ENCODE data around the gene CREB3L4.

CREB3L4 gene

DNA sequence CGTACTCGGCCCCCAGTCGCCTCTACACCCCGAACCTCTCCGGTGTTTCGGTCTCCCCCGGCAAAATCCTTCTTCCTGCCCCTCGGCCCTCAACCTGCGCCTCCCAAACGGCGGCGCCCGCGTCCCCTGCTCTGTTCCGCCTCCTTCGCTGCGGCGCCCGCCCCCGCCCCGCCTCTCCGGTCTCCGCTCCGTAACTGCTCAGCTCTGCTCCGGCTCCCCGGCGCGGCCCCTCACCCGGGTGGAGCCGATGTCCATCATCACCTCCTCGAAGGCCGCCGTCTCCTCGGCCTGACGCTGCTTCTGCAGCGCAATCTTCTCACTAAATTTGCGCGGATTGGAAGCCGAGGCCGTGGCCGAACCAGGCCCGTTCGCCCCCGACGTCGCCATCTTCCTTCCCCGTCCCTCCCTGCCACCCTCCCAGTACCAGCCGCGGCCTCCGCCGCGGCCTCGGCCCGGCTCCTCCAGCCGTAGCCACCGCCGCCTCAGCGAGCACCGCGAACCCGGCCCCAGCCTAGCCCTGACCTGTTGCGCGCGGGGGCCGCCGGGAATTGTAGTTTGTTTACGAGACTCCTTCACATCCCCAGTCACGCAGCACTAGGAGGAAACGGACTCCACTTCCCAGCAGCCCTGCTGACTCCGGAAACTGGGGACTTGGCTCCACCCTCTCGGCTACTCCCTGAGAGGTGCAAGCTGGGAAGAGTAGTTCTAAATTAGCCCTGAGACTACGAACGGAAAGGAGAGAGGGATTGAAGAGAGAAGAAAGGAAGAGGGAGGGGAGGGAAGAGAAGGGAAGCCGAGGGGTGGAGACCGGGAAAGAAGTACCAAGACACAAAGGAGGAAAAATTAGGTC, 9.4 kb upstream of the CREB3L4 start, which contains the start of gene CRTC2 (continued):
- TF ChIP-seq ZNF426 (tag by site-specific recombination; IDR thresholded peaks at IDR 0.05) = no peak
- no peak for TF ChIP-seq OVOL3 (tag by site-specific recombination; IDR thresholded peaks at IDR 0.05)
- no peak for TF ChIP-seq ZNF274 (IDR thresholded peaks at IDR 0.05; ENCODE audit: low read length)
- no peak for TF ChIP-seq ZNF274 (tag by site-specific recombination; IDR thresholded peaks at IDR 0.05; ENCODE audit: borderline replicate concordance)
- TF ChIP-seq ZNF354C (tag by site-specific recombination; IDR thresholded peaks at IDR 0.05; ENCODE audit: borderline replicate concordance, low read depth) = no peak
- peak; percentile 92 for TF ChIP-seq EGR2 (tag by site-specific recombination; IDR thresholded peaks at IDR 0.05; ENCODE audit: low read depth)
- no peak for TF ChIP-seq ZNF350 (tag by site-specific recombination; IDR thresholded peaks at IDR 0.05)
- TF ChIP-seq ZNF223 (tag by site-specific recombination; IDR thresholded peaks at IDR 0.05) = 0 out of 2 replicates have a peak, but pooled peaks have one; percentile 11
- TF ChIP-seq KLF7 (tag by site-specific recombination; IDR thresholded peaks at IDR 0.05; ENCODE audit: borderline replicate concordance) = peak; percentile 93
- TF ChIP-seq ZNF157 (tag by site-specific recombination; IDR thresholded peaks at IDR 0.05) = no peak
- TF ChIP-seq ZNF211 (tag by site-specific recombination; IDR thresholded peaks at IDR 0.05; ENCODE audit: low read depth) = no peak
- TF ChIP-seq, protein P1, sequence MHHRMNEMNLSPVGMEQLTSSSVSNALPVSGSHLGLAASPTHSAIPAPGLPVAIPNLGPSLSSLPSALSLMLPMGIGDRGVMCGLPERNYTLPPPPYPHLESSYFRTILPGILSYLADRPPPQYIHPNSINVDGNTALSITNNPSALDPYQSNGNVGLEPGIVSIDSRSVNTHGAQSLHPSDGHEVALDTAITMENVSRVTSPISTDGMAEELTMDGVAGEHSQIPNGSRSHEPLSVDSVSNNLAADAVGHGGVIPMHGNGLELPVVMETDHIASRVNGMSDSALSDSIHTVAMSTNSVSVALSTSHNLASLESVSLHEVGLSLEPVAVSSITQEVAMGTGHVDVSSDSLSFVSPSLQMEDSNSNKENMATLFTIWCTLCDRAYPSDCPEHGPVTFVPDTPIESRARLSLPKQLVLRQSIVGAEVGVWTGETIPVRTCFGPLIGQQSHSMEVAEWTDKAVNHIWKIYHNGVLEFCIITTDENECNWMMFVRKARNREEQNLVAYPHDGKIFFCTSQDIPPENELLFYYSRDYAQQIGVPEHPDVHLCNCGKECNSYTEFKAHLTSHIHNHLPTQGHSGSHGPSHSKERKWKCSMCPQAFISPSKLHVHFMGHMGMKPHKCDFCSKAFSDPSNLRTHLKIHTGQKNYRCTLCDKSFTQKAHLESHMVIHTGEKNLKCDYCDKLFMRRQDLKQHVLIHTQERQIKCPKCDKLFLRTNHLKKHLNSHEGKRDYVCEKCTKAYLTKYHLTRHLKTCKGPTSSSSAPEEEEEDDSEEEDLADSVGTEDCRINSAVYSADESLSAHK (tag by site-specific recombination; IDR thresholded peaks at IDR 0.05) = peak; percentile 27; the same call in 1 of the 2 replicates
- peak; percentile 100 for TF ChIP-seq SCRT2 (tag by site-specific recombination; IDR thresholded peaks at IDR 0.05)
- TF ChIP-seq ZNF433 (tag by site-specific recombination; IDR thresholded peaks at IDR 0.05; ENCODE audit: low read depth) = no peak
- TF ChIP-seq ZNF311 (tag by site-specific recombination; IDR thresholded peaks at IDR 0.05; ENCODE audit: borderline replicate concordance) = no peak
- TF ChIP-seq ZNF571 (tag by site-specific recombination; IDR thresholded peaks at IDR 0.05) = no peak
- TF ChIP-seq GLI4 (tag by site-specific recombination; IDR thresholded peaks at IDR 0.05) = peak; percentile 39; the same call in 1 of the 2 replicates
- peak; percentile 89 for TF ChIP-seq ZNF610 (tag by site-specific recombination; IDR thresholded peaks at IDR 0.05; ENCODE audit: borderline replicate concordance)
- TF ChIP-seq ZNF707 (tag by site-specific recombination; IDR thresholded peaks at IDR 0.05) = no peak
- TF ChIP-seq, protein P2, sequence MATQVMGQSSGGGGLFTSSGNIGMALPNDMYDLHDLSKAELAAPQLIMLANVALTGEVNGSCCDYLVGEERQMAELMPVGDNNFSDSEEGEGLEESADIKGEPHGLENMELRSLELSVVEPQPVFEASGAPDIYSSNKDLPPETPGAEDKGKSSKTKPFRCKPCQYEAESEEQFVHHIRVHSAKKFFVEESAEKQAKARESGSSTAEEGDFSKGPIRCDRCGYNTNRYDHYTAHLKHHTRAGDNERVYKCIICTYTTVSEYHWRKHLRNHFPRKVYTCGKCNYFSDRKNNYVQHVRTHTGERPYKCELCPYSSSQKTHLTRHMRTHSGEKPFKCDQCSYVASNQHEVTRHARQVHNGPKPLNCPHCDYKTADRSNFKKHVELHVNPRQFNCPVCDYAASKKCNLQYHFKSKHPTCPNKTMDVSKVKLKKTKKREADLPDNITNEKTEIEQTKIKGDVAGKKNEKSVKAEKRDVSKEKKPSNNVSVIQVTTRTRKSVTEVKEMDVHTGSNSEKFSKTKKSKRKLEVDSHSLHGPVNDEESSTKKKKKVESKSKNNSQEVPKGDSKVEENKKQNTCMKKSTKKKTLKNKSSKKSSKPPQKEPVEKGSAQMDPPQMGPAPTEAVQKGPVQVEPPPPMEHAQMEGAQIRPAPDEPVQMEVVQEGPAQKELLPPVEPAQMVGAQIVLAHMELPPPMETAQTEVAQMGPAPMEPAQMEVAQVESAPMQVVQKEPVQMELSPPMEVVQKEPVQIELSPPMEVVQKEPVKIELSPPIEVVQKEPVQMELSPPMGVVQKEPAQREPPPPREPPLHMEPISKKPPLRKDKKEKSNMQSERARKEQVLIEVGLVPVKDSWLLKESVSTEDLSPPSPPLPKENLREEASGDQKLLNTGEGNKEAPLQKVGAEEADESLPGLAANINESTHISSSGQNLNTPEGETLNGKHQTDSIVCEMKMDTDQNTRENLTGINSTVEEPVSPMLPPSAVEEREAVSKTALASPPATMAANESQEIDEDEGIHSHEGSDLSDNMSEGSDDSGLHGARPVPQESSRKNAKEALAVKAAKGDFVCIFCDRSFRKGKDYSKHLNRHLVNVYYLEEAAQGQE (tag by site-specific recombination; IDR thresholded peaks at IDR 0.05) = peak; percentile 50; the same call in 1 of the 2 replicates
- no peak for TF ChIP-seq ZNF664 (tag by site-specific recombination; IDR thresholded peaks at IDR 0.05)
- 0 out of 2 replicates have a peak, but pooled peaks have one; percentile 53 for TF ChIP-seq ZNF777 (tag by site-specific recombination; IDR thresholded peaks at IDR 0.05; ENCODE audit: borderline replicate concordance)
- TF ChIP-seq ZNF621 (tag by site-specific recombination; IDR thresholded peaks at IDR 0.05) = no peak
- TF ChIP-seq, protein P3, sequence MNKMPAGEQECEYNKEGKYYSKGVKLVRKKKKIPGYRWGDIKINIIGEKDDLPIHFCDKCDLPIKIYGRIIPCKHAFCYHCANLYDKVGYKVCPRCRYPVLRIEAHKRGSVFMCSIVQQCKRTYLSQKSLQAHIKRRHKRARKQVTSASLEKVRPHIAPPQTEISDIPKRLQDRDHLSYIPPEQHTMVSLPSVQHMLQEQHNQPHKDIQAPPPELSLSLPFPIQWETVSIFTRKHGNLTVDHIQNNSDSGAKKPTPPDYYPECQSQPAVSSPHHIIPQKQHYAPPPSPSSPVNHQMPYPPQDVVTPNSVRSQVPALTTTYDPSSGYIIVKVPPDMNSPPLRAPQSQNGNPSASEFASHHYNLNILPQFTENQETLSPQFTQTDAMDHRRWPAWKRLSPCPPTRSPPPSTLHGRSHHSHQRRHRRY (tag by site-specific recombination; IDR thresholded peaks at IDR 0.05) = no peak
- peak; percentile 100 for TF ChIP-seq SP3 (tag by site-specific recombination; IDR thresholded peaks at IDR 0.05)
- TF ChIP-seq ZNF394 (tag by site-specific recombination; IDR thresholded peaks at IDR 0.05; ENCODE audit: borderline replicate concordance) = peak; percentile 99
- TF ChIP-seq MYNN (tag by site-specific recombination; IDR thresholded peaks at IDR 0.05; ENCODE audit: borderline replicate concordance) = no peak
- 0 out of 2 replicates have a peak, but pooled peaks have one; percentile 29 for TF ChIP-seq TRIM28 (IDR thresholded peaks at IDR 0.05; ENCODE audit: borderline replicate concordance, low read length)
- peak; percentile 100 for TF ChIP-seq ZNF366 (tag by site-specific recombination; conservative IDR thresholded peaks at IDR 0.05)
- TF ChIP-seq ZNF324 (tag by site-specific recombination; IDR thresholded peaks at IDR 0.05) = peak; percentile 87; the same call in 1 of the 2 replicates
- TF ChIP-seq, protein P4, sequence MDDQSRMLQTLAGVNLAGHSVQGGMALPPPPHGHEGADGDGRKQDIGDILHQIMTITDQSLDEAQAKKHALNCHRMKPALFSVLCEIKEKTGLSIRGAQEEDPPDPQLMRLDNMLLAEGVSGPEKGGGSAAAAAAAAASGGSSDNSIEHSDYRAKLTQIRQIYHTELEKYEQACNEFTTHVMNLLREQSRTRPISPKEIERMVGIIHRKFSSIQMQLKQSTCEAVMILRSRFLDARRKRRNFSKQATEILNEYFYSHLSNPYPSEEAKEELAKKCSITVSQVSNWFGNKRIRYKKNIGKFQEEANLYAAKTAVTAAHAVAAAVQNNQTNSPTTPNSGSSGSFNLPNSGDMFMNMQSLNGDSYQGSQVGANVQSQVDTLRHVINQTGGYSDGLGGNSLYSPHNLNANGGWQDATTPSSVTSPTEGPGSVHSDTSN (CRISPR knock-in tag; IDR thresholded peaks at IDR 0.05) = peak; percentile 45; the same call in 1 of the 2 replicates
- TF ChIP-seq REPIN1 (tag by site-specific recombination; IDR thresholded peaks at IDR 0.05; ENCODE audit: low read depth) = no peak

All from HEK293 (cell line).